ENCODE measurements around the gene SBF2.

SBF2 gene

DNA sequence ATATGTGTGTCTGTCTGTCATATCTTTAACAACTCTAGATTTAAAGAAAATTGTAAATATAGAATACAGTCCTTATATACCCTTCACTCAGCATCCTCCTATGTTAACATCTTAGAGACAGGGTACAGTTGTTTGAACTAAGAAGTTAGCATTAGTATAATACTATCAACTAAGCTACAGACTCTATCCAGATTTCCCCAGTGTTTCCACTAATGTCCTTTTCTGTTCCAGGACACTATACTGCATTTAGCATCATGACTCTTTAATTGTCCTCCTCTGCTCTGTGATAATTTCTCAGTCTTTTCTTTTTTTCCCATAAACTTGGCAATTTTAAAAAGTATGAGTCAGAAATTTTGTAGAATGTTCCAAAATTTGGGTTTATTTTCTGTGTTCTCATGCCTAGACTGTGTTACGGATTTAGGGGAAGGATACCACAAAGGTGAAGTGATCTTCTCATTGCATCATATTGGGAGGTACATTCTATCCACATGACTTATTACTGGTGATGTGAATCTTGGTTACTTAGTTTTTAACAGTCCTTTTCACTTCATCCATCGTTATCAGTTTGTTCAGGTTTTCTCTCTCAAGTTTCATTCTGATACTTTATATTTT lies 168.4 kb downstream of the SBF2 start:
- H3K36me3 ChIP-seq (ENCODE audit: low read length), result no peaks in the 10 kb centered on the region
- no peaks in the 10 kb centered on the region for H4K20me1 ChIP-seq (ENCODE audit: low read depth, low read length)
- H3K9ac ChIP-seq (ENCODE audit: low read length), result no peak overlapping the region
- no peak overlapping the region for H3K4me2 ChIP-seq (ENCODE audit: low read depth, low read length, poor library complexity, severe bottlenecking)
- H3K9me2 ChIP-seq (replicated peaks; ENCODE audit: insufficient read depth, low read length), result no peaks in the 10 kb centered on the region
- no peaks in the 10 kb centered on the region for H3K27me3 ChIP-seq (ENCODE audit: low read length)
- H3K4me3 ChIP-seq (ENCODE audit: insufficient read depth, low read length, poor library complexity, severe bottlenecking), result no peak overlapping the region
- H3F3A ChIP-seq (ENCODE audit: insufficient read depth), result no peaks in the 10 kb centered on the region
- H3K79me2 ChIP-seq (ENCODE audit: insufficient read depth, low read length), result no peaks in the 10 kb centered on the region
- no peak overlapping the region for H2AFZ ChIP-seq (ENCODE audit: low read depth, low read length, severe bottlenecking)
- H3K9me3 ChIP-seq (ENCODE audit: insufficient read depth, low read length), result no peaks in the 10 kb centered on the region
- TF ChIP-seq, protein P1, sequence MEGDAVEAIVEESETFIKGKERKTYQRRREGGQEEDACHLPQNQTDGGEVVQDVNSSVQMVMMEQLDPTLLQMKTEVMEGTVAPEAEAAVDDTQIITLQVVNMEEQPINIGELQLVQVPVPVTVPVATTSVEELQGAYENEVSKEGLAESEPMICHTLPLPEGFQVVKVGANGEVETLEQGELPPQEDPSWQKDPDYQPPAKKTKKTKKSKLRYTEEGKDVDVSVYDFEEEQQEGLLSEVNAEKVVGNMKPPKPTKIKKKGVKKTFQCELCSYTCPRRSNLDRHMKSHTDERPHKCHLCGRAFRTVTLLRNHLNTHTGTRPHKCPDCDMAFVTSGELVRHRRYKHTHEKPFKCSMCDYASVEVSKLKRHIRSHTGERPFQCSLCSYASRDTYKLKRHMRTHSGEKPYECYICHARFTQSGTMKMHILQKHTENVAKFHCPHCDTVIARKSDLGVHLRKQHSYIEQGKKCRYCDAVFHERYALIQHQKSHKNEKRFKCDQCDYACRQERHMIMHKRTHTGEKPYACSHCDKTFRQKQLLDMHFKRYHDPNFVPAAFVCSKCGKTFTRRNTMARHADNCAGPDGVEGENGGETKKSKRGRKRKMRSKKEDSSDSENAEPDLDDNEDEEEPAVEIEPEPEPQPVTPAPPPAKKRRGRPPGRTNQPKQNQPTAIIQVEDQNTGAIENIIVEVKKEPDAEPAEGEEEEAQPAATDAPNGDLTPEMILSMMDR (IDR thresholded peaks at IDR 0.05; ENCODE audit: insufficient read depth, low read length, poor library complexity, severe bottlenecking), result no peak
- no peak for TF ChIP-seq EZH2phosphoT487 (conservative IDR thresholded peaks at IDR 0.05; ENCODE audit: low read length)
- H3K27ac ChIP-seq (ENCODE audit: low read depth, low read length), result no peak overlapping the region

DNA sequence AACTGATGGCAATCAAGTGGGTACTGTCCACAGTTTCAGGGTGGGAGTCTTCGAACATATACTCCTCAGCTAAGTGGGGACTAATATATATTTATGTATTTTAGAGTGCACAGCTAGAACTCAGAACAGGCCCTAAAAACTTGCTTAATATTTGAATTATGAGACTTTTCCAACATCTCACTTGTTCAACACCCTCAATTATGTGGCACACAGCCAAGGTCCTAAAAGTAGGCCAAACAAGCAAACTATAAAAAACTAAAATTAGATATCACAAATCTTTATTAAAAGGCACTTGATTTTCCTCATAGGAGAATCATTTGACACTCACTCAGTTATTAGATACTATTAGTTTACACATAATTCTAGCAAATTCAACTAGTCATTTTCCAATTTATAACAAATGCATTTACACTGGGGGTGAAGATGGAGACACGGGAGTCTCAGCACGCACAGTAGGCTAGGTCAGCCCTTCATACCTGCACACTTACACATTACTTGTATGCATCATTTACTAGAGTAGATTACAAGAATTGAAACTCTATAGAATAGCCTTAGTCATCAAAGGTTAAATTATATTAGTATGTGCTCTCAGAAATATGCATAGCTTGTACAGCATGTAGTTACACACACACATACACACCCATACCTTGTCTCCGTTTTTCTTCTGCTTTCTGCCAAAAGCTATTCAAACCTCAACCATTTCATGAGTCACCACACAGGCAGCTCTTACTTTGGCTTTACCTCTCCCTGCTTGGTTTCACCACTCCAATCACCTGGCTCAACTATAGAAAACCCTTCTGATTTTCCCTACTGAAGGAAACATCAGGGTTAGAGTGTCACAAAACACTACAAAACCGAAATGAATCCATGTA lies 171.5 kb downstream of the SBF2 start:
- Histone ChIP-seq H3K4me3 (ENCODE audit: insufficient read depth, low read length, poor library complexity, severe bottlenecking) (no peak overlapping the region), H3K27ac (ENCODE audit: low read depth, low read length) (no peak overlapping the region), H3K4me2 (ENCODE audit: low read depth, low read length, poor library complexity, severe bottlenecking) (no peak overlapping the region), H3K9me3 (ENCODE audit: insufficient read depth, low read length) (no peaks in the 10 kb centered on the region), H3K9me2 (replicated peaks; ENCODE audit: insufficient read depth, low read length) (no peaks in the 10 kb centered on the region), H3K9ac (ENCODE audit: low read length) (no peak overlapping the region), H4K20me1 (ENCODE audit: low read depth, low read length) (no peaks in the 10 kb centered on the region), H3K79me2 (ENCODE audit: insufficient read depth, low read length) (no peaks in the 10 kb centered on the region), H3F3A (ENCODE audit: insufficient read depth) (0 out of 2 replicates have a peak, but pooled peaks cover 5% of the 10 kb centered on the region), H3K36me3 (ENCODE audit: low read length) (no peaks in the 10 kb centered on the region), H2AFZ (ENCODE audit: low read depth, low read length, severe bottlenecking) (no peak overlapping the region), H3K27me3 (ENCODE audit: low read length) (no peaks in the 10 kb centered on the region)
- TF ChIP-seq, protein P1 (IDR thresholded peaks at IDR 0.05; ENCODE audit: insufficient read depth, low read length, poor library complexity, severe bottlenecking), result no peak
- TF ChIP-seq EZH2phosphoT487 (conservative IDR thresholded peaks at IDR 0.05; ENCODE audit: low read length), result no peak

DNA sequence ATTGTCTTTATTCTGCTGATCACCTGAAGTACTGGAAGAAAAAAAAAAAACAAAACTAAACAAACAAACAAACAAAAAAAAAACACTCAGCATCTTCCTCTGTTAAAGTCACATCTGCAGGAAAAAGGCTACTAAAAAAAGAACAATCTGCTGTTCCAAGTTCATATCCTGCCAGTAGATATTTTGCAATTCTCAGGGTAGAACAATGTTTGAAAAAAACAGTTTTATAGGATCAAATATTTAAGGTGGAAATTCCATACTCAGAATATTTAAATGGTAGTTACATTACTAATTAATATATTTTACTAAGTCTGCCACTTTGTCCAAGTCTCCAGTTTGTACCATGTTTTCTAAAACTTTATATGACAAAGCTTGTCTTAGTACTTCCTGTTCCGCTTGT lies 175.2 kb downstream of the SBF2 start:
- Histone ChIP-seq H3K4me2 (ENCODE audit: low read depth, low read length, poor library complexity, severe bottlenecking) (no peak overlapping the region), H3K79me2 (ENCODE audit: insufficient read depth, low read length) (no peaks in the 10 kb centered on the region), H3F3A (ENCODE audit: insufficient read depth) (0 out of 2 replicates have a peak, but pooled peaks cover 5% of the 10 kb centered on the region)

More for the DNA sequence above, 175.2 kb downstream of the SBF2 start:
- Histone ChIP-seq H3K9ac (ENCODE audit: low read length) (no peak overlapping the region), H4K20me1 (ENCODE audit: low read depth, low read length) (no peaks in the 10 kb centered on the region), H3K27me3 (ENCODE audit: low read length) (no peaks in the 10 kb centered on the region), H3K4me3 (ENCODE audit: insufficient read depth, low read length, poor library complexity, severe bottlenecking) (no peak overlapping the region), H2AFZ (ENCODE audit: low read depth, low read length, severe bottlenecking) (no peak overlapping the region), H3K9me2 (replicated peaks; ENCODE audit: insufficient read depth, low read length) (no peaks in the 10 kb centered on the region), H3K36me3 (ENCODE audit: low read length) (no peaks in the 10 kb centered on the region), H3K9me3 (ENCODE audit: insufficient read depth, low read length) (no peaks in the 10 kb centered on the region), H3K27ac (ENCODE audit: low read depth, low read length) (no peak overlapping the region)
- TF ChIP-seq EZH2phosphoT487 (conservative IDR thresholded peaks at IDR 0.05; ENCODE audit: low read length), result no peak
- TF ChIP-seq, protein P1 (IDR thresholded peaks at IDR 0.05; ENCODE audit: insufficient read depth, low read length, poor library complexity, severe bottlenecking), result no peak

All from SU-DHL-6 (cell line).